ENCODE measurements around the gene MRPL9. TPM values are rescaled to one million over a fixed set of nuclear protein-coding genes. Genes with fewer than 3 reads are reported as not detected.

MRPL9 gene
- total RNA-seq, 3 donors from 2014 or later, result 46.5 to 51.2 (median 50.9) TPM

GRCh38 chr1:151759241-151759640 lies 4.1 kb downstream of the MRPL9 start:
- H3K4me1 ChIP-seq (ENCODE audit: low read depth), result peaks cover 6% of the 10 kb centered on the region
- no peaks in the 10 kb centered on the region for H3K36me3 ChIP-seq (ENCODE audit: low read depth)
- TF ChIP-seq, protein P1, sequence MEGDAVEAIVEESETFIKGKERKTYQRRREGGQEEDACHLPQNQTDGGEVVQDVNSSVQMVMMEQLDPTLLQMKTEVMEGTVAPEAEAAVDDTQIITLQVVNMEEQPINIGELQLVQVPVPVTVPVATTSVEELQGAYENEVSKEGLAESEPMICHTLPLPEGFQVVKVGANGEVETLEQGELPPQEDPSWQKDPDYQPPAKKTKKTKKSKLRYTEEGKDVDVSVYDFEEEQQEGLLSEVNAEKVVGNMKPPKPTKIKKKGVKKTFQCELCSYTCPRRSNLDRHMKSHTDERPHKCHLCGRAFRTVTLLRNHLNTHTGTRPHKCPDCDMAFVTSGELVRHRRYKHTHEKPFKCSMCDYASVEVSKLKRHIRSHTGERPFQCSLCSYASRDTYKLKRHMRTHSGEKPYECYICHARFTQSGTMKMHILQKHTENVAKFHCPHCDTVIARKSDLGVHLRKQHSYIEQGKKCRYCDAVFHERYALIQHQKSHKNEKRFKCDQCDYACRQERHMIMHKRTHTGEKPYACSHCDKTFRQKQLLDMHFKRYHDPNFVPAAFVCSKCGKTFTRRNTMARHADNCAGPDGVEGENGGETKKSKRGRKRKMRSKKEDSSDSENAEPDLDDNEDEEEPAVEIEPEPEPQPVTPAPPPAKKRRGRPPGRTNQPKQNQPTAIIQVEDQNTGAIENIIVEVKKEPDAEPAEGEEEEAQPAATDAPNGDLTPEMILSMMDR (IDR thresholded peaks at IDR 0.05), result no peak
- no peaks in the 10 kb centered on the region for H3K9me3 ChIP-seq
- intact Hi-C loops (cut with DNase I, micrococcal nuclease), result no loop called here
- no peak for ATAC-seq
- H3K4me3 ChIP-seq, result no peak overlapping the region
- DNase-seq, result no peak

GRCh38 chr1:151756291-151756690 lies 7.0 kb downstream of the MRPL9 start:
- Histone ChIP-seq H3K36me3 (ENCODE audit: low read depth) (no peaks in the 10 kb centered on the region), H3K4me3 (no peak overlapping the region), H3K9me3 (no peaks in the 10 kb centered on the region), H3K4me1 (ENCODE audit: low read depth) (no peaks in the 10 kb centered on the region)
- DNase-seq (no peak), ATAC-seq (no peak)
- TF ChIP-seq, protein P1 (IDR thresholded peaks at IDR 0.05), result no peak
- intact Hi-C loops (cut with DNase I, micrococcal nuclease), result no loop called here

DNA sequence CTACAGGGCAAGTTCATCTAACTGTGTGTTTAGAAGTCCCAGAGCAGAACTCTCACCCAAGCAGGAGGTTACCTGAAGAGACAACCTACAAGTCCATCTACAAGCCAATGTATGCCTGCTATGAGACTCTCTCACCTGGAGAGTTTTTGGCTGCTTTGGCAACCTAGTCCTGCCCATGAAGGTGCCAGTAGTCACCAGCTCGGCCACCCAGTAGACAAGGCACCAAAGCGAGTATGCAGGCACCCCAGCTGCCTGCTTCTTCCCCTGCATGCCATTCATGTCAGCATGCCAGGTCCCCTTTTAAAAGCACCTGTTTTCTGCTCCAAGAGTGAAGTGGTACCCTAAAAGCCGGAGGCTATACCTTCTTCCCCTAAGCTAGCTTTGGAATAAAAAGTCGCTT lies 21.8 kb downstream of the MRPL9 start:
- TF ChIP-seq, protein P1 (IDR thresholded peaks at IDR 0.05), result no peak
- Histone ChIP-seq H3K4me1 (ENCODE audit: low read depth) (no peaks in the 10 kb centered on the region), H3K9me3 (peaks cover 13% of the 10 kb centered on the region), H3K36me3 (ENCODE audit: low read depth) (no peaks in the 10 kb centered on the region), H3K4me3 (no peak overlapping the region)
- ATAC-seq (no peak), DNase-seq (no peak)
- intact Hi-C loops (cut with DNase I, micrococcal nuclease), result no loop called here

DNA sequence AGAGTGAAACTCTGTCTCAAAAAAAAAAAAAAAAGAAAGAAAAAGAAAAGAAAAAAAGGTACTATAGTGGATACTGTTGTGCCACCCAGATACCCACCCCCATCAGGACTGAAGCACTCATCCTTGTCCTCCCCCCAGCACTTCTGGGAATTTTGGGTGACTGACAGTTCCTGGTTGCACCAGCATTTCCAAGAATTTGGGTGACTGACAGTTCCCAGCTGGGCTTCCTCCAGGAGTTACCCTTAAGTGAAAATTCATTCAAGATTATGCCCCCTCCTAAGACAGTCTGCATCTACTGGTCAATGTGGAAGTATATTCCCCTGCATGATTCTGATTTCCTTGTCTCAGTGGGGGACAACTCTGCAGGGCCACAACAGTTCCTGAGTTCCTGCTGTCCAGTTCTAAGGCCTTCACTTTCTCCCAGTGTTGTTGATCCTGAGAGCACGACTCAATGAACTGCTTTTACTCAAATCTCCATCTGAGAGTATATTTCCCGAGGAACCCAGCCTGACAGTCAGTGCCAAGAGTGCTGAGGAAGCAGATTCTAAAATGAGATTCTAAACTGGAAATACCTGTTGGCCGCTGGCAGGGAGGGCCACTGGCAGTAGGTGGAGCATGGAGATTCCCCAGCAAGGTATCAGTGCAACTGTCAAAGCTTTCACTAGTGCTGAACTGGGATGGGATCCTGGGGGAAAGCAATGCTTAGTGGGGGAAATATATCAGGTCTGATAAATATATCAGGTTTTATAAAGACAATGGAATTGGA lies 23.5 kb downstream of the MRPL9 start:
- Histone ChIP-seq H3K9me3 (peaks cover 13% of the 10 kb centered on the region), H3K4me3 (no peak overlapping the region), H3K36me3 (ENCODE audit: low read depth) (no peaks in the 10 kb centered on the region), H3K4me1 (ENCODE audit: low read depth) (no peaks in the 10 kb centered on the region)
- peak; percentile 78 for ATAC-seq
- intact Hi-C loops (cut with DNase I, micrococcal nuclease), result loop anchor here (5.0 to 10.0 kb wide), 3 partner anchors 47 to 205 kb away; no protein-coding TSS in a partner anchor
- peak in 1 of 3 donors; percentile 63 for DNase-seq
- TF ChIP-seq, protein P1 (IDR thresholded peaks at IDR 0.05), result no peak

DNA sequence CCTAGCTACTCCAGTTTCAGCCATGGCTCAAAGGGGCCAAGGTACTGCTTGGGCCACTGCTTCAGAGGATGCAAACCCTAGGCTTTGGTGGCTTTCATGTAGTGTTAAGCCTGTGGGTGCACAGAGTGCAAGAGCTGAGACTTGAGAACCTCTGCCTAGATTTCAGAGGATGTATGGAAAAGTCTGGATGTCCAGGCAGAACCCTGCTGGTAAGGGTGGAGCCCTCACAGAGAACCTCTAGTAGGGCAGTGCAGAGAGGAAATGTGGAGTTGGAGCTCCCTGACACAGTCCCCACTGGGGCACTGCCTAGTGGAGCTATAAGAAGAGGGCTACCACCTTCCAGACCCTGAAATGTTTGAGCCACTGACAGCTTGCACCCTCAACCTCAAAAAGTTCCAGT lies 25.8 kb downstream of the MRPL9 start:
- no peaks in the 10 kb centered on the region for H3K36me3 ChIP-seq (ENCODE audit: low read depth)
- ATAC-seq (no peak), DNase-seq (no peak)
- TF ChIP-seq, protein P1 (IDR thresholded peaks at IDR 0.05), result no peak
- H3K9me3 ChIP-seq, result peaks cover 13% of the 10 kb centered on the region
- no peak overlapping the region for H3K4me3 ChIP-seq
- no peaks in the 10 kb centered on the region for H3K4me1 ChIP-seq (ENCODE audit: low read depth)
- intact Hi-C loops (cut with DNase I, micrococcal nuclease), result loop anchor here (5.0 to 10.0 kb wide), 3 partner anchors 45 to 203 kb away; no protein-coding TSS in a partner anchor
